Naive thymus-derived CD4-positive, alpha-beta T cell (primary cell): ENCODE data around the gene NELFB. TPM values are rescaled to one million over a fixed set of nuclear protein-coding genes. Genes with fewer than 3 reads are reported as not detected.
A peak's percentile ranks its signal among the peaks of the same experiment; 100 is the strongest.

Source experiments
- ATAC-seq: fragments of 150-1000 bp; cut with Tn5 transposase; 2 replicates; pipeline ENCODE4 v1.10.0; 2021; ENCODE audit warnings: mild to moderate bottlenecking, moderate library complexity
- CTCF ChIA-PET: fragments of 350-600 bp; sonication (Branson Sonifier 250); formaldehyde crosslinking; loops from one replicate; lab custom pipeline; 2021; ENCODE audit warnings: antibody characterized with exemption; lab: Charles Lee
- POLR2A ChIA-PET: fragments of 350-600 bp; sonication (Branson Sonifier 250); formaldehyde crosslinking; loops from one replicate; lab custom pipeline; 2021; ENCODE audit warnings: antibody characterized with exemption, inconsistent platforms; lab: Charles Lee
- DNase-seq, 9 donors: peaks; one replicate each; pipeline versions ENCODE4 v3.0.0 to v3.0.0-alpha.2; 2020 to 2022; ENCODE audit warnings: mixed read lengths in 1 of 9
- H3K27ac ChIP-seq: one replicate; pipeline ENCODE4 v1.7.0; 2013; ENCODE audit warnings: mild to moderate bottlenecking, low read depth, low read length, moderate library complexity
- H3K27me3 ChIP-seq, 2 donors: one replicate each; pipeline ENCODE4 v1.7.0; 2013; ENCODE audit warnings: low read length in 2 of 2, mild to moderate bottlenecking in 2 of 2, moderate library complexity in 2 of 2; ENCODE audit not compliant: control insufficient read depth in 2 of 2, insufficient read depth in 2 of 2
- H3K36me3 ChIP-seq, 3 experiments: 1 replicate in 2 of 3; 2 replicates in 1 of 3; pipeline ENCODE4 v1.7.0; 2013; ENCODE audit warnings: low read length in 3 of 3, mild to moderate bottlenecking in 3 of 3, moderate library complexity in 1 of 3; ENCODE audit not compliant: insufficient read depth in 3 of 3, control insufficient read depth in 2 of 3
- H3K4me1 ChIP-seq, 2 donors: one replicate each; pipeline ENCODE4 v1.7.0; 2013; ENCODE audit warnings: low read length in 2 of 2, mild to moderate bottlenecking in 2 of 2, moderate library complexity in 1 of 2; ENCODE audit not compliant: control insufficient read depth in 2 of 2, insufficient read depth in 2 of 2
- H3K4me3 ChIP-seq: 2 replicates; pipeline ENCODE4 v1.7.0; 2013; ENCODE audit warnings: mild to moderate bottlenecking, low read length
- H3K9me3 ChIP-seq, 3 experiments: 1 replicate in 2 of 3; 2 replicates in 1 of 3; pipeline ENCODE4 v1.7.0; 2013; ENCODE audit warnings: low read length in 3 of 3; ENCODE audit not compliant: control insufficient read depth in 2 of 3
- H3K27ac Mint-ChIP-seq, 9 donors: one replicate each; pipeline ENCODE4 v1.8.0; 2020 to 2022; ENCODE audit warnings: mixed read lengths in 9 of 9, mild to moderate bottlenecking in 8 of 9, moderate library complexity in 5 of 9, inconsistent platforms in 2 of 9
- H3K27me3 Mint-ChIP-seq, 5 donors: one replicate each; pipeline ENCODE4 v1.8.0; 2021 to 2022; ENCODE audit warnings: mixed read lengths in 5 of 5, mild to moderate bottlenecking in 1 of 5
- H3K36me3 Mint-ChIP-seq, 5 donors: one replicate each; pipeline ENCODE4 v1.8.0; 2020 to 2022; ENCODE audit warnings: mixed read lengths in 5 of 5, mild to moderate bottlenecking in 3 of 5, inconsistent platforms in 1 of 5
- H3K4me1 Mint-ChIP-seq, 7 donors: one replicate each; pipeline ENCODE4 v1.8.0; 2020 to 2022; ENCODE audit warnings: mixed read lengths in 7 of 7, mild to moderate bottlenecking in 3 of 7, inconsistent platforms in 1 of 7
- H3K4me3 Mint-ChIP-seq, 10 donors: one replicate each; pipeline ENCODE4 v1.8.0; 2020 to 2022; ENCODE audit warnings: mild to moderate bottlenecking in 10 of 10, mixed read lengths in 10 of 10, moderate library complexity in 6 of 10, inconsistent platforms in 2 of 10
- H3K9me3 Mint-ChIP-seq, 11 donors: one replicate each; pipeline ENCODE4 v1.8.0; 2020 to 2022; ENCODE audit warnings: mixed read lengths in 11 of 11, mild to moderate bottlenecking in 4 of 11, inconsistent platforms in 1 of 11, moderate library complexity in 1 of 11
- intact Hi-C, 2 donors: fragments of 100-400 bp; cut with micrococcal nuclease; formaldehyde crosslinking; loops; one replicate each; pipeline ENCODE4 v1.15.1; 2023
- polyA plus RNA-seq, 2 donors: library from polyadenylated mRNA; unstranded; fragments of 300-500 nt; fragmentation: Illumina TruSeq; gene quantifications; one replicate each; pipeline ENCODE4 v1.2.3, GENCODE V29; 2021
- total RNA-seq, 6 experiments: library from RNA in 5 of 6; stranded (reverse) in 5 of 6; gene quantifications; 1 replicate in 5 of 6; 2 replicates in 1 of 6; pipeline ENCODE4 v1.2.3 and lab custom pipeline; 2021 to 2026

NELFB gene
- total and polyA plus RNA-seq, 7 experiments from 2014 or later, result 22.9 to 64.2 (median 38.9) TPM

- H3K27ac ChIP-seq, result no peak overlapping the region
- Mint-ChIP-seq H3K4me3 (peak overlapping the region in 4 of 10 donors; percentile 5 to 88 (median 22)), H3K27ac (peak overlapping the region in 2 of 9 donors; percentile 14 to 49), H3K36me3 (peaks cover 0 to 14% (median 4%) of the 10 kb centered on the region in 5 donors), H3K4me1 (peaks cover 10 to 32% (median 18%) of the 10 kb centered on the region in 7 donors), H3K27me3 (peaks cover 0 to 4% (median 0%) of the 10 kb centered on the region in 5 donors), H3K9me3 (peaks cover 0 to 9% (median 0%) of the 10 kb centered on the region in 11 donors)
- intact Hi-C loops, result loop anchor here in 1 of 2 donors (5.0 kb wide), 1 partner anchor 832 kb away; the partner anchor contains the start of genes ENTR1 and PMPCA
- H3K4me1 ChIP-seq, result peaks cover 11 to 14% of the 10 kb centered on the region in 2 donors
- H3K4me3 ChIP-seq, result no peak overlapping the region
- ChIA-PET POLR2A (interaction anchor here (0.9 to 10.7 kb wide), 3 partner anchors 9 to 157 kb away, joined by 4 to 168 read pairs (median 30); partner anchors contain the start of genes MAN1B1, NELFB and STPG3), CTCF (no interaction called here)
- no peaks in the 10 kb centered on the region for H3K9me3 ChIP-seq
- DNase-seq (no peak), ATAC-seq (no peak)
- H3K36me3 ChIP-seq, result peaks cover 0 to 19% (median 9%) of the 10 kb centered on the region in 3 experiments
- H3K27me3 ChIP-seq, result no peaks in the 10 kb centered on the region
Measured at GRCh38 chr9:137243626-137244485, 11.3 kb upstream of the NELFB start.

DNA sequence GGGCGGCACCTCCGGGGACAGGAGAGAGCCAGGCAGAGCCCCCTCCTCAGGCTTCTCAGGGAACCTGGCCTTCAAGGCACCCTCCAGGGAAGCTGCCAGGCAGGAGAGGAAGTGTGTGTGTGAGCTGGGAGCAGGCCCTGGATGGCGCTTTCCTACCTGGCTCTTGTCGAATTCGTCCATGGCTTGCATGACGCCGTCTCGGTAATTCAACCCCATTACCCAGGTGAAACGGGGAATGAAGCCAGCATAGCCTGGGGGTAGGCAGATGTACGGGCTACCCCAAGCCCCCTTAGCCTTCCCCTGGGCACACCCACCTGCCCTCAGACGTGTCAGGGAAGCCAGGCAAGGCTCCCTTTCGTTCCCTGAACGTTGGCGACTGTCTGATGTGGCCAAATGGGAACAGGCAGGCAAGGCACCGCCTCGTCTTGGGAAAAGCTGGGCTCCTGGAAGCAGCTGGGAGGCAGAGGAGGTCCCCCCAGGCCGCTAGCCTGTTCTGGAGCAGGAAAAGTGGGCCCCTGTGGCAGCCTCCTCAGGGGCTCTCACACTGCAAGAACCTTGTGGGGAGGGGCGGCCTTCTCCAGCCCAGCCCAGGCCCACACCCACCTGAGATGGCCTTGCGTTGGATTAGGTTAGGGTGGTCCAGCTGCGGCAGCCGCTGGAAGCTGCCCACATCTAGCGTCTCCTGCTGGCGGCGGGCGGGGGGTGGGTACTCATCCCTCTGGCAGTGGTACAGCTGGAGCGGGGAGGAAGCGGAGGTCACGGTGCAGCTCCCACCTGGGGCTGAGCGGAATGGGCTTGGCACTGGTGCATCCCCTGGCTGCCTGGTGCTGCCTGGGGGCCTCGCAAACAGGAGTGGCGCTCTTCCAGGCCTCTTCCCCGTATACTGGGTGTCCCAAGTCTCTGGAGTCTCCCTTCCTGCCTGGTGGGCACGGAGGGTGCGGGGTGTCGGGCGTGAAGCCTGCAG is 10.4 kb upstream of the NELFB start:
- intact Hi-C loops, result loop anchor here in 1 of 2 donors (5.0 kb wide), 1 partner anchor 832 kb away; the partner anchor contains the start of genes ENTR1 and PMPCA
- peak overlapping the region in 2 of 9 donors; percentile 43 to 49 for H3K27ac Mint-ChIP-seq
- Histone ChIP-seq H3K4me3 (no peak overlapping the region), H3K9me3 (no peaks in the 10 kb centered on the region), H3K27ac (no peak overlapping the region), H3K36me3 (peaks cover 0 to 19% (median 9%) of the 10 kb centered on the region in 3 experiments), H3K4me1 (peaks cover 9 to 11% of the 10 kb centered on the region in 2 donors), H3K27me3 (no peaks in the 10 kb centered on the region)
- peaks cover 0 to 4% (median 0%) of the 10 kb centered on the region in 5 donors for H3K27me3 Mint-ChIP-seq
- ChIA-PET POLR2A (interaction anchor here (0.6 to 10.7 kb wide), 2 partner anchors 8 to 392 kb away, joined by 4 to 168 read pairs; partner anchors contain the start of genes NELFB and STPG3), CTCF (no interaction called here)
- peaks cover 7 to 25% (median 12%) of the 10 kb centered on the region in 7 donors for H3K4me1 Mint-ChIP-seq
- peak in 1 of 9 donors; percentile 38 for DNase-seq
- no peak for ATAC-seq
- H3K4me3 Mint-ChIP-seq, result no peak overlapping the region
- H3K9me3 Mint-ChIP-seq, result peaks cover 0 to 9% (median 0%) of the 10 kb centered on the region in 11 donors
- peaks cover 0 to 14% (median 4%) of the 10 kb centered on the region in 5 donors for H3K36me3 Mint-ChIP-seq

DNA sequence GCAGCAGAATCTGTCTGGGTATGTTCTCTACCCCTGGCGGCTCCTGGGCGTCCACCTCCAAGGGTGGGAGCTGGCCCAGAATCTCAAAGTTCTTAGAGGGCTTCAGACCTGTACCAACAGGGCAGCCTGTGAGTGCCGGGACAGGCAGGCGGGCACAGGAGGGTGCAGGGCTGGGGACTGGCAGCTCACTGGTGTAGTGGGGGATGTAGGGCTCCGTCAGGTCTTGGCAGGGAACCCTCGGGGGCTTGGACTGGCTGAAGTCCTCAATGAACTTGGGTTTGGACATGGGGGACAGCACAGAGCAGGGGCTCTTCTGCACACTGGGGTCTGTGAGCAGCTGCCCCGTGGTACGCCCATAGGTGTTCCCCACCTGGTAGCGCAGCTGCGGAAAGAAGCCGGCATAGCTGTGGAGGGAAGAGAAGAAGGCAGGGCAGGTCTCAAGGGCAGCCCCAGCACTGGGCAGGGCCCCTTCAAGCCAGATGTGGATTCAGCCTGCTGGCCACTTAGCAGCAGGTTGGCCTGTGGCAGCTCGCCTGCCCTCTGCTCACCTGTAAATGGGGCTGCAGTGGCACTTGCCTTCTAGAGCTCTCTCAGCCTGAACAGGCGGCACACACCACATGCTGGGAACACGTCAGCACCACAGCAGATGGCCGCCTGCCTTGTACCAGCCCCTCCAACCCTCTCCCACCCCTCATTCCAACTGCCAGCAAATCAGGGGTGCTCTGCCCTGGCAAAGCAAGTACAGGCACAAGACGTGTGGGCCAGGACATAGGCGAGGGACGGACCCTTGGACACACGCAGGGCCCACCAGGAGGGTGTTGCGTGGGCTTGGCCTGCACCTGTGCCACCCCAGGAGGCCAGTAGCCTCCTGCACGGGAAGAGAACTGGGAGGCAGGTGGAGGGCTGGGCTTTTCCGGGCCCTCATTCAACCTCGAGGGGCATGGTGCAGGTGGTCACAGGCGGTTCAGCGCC is 9.4 kb upstream of the NELFB start:
- Mint-ChIP-seq H3K4me1 (peaks cover 7 to 24% (median 12%) of the 10 kb centered on the region in 7 donors), H3K9me3 (peaks cover 0 to 9% (median 0%) of the 10 kb centered on the region in 11 donors), H3K27me3 (peaks cover 0 to 4% (median 0%) of the 10 kb centered on the region in 5 donors), H3K27ac (peak overlapping the region in 1 of 9 donors; percentile 43), H3K4me3 (no peak overlapping the region), H3K36me3 (peaks cover 0 to 14% (median 4%) of the 10 kb centered on the region in 5 donors)
- ChIA-PET CTCF (no interaction called here), POLR2A (interaction anchor here (0.6 to 10.7 kb wide), 2 partner anchors 7 to 391 kb away, joined by 4 to 168 read pairs; partner anchors contain the start of genes NELFB and STPG3)
- intact Hi-C loops, result no loop called here
- Histone ChIP-seq H3K4me3 (no peak overlapping the region), H3K27ac (no peak overlapping the region), H3K4me1 (peaks cover 9 to 11% of the 10 kb centered on the region in 2 donors), H3K27me3 (no peaks in the 10 kb centered on the region), H3K9me3 (no peaks in the 10 kb centered on the region), H3K36me3 (peaks cover 0 to 19% (median 9%) of the 10 kb centered on the region in 3 experiments)
- ATAC-seq, result no peak
- no peak for DNase-seq

DNA sequence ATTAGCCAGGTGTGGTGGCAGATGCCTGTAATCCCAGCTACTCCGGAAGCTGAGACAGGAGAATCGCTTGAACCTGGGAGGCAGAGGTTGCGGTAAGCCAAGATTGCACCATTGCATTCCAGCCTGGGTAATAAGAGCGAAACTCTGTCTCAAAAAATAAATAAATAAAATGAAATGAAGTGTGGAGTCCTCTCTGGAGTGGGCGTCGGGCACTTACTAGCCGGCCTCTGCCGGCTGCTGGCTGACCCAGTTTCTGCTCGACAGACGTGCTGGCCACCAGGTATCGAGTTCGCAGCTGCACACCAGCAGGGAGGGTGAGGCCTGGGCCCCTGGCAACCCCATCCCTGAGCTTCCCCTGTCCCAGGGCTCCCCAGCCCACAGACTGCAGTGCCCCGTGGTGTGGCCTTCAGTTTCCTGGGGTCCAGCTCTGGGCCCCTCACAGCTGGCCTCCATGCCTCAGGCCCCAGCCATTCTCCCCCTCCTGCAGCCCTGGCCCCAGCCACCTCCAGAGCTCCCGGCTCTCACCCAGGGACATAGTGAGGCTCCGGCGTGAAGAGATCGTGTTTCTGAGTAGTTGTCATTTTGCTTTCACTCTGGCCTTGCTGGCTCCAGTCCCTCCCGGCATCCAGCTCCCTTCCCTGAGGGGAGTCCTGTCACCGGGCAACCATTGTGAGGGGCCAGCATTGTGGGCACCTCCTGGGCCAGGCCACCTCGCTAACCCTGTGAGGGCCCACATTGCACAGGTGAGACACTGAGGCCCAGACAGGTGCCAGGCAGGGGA is 7.8 kb upstream of the NELFB start:
- peaks cover 5 to 6% of the 10 kb centered on the region in 2 donors for H3K4me1 ChIP-seq
- Mint-ChIP-seq H3K27me3 (no peaks in the 10 kb centered on the region), H3K4me1 (peaks cover 6 to 16% (median 7%) of the 10 kb centered on the region in 7 donors), H3K27ac (no peak overlapping the region), H3K9me3 (peaks cover 0 to 4% (median 0%) of the 10 kb centered on the region in 11 donors), H3K4me3 (no peak overlapping the region), H3K36me3 (peaks cover 0 to 10% (median 0%) of the 10 kb centered on the region in 5 donors)
- H3K27me3 ChIP-seq, result no peaks in the 10 kb centered on the region
- H3K4me3 ChIP-seq, result no peak overlapping the region
- ATAC-seq (no peak), DNase-seq (no peak)
- H3K9me3 ChIP-seq, result no peaks in the 10 kb centered on the region
- H3K36me3 ChIP-seq, result peaks cover 0 to 15% (median 7%) of the 10 kb centered on the region in 3 experiments
- no peak overlapping the region for H3K27ac ChIP-seq
- ChIA-PET POLR2A (interaction anchor here (0.7 kb wide), 1 partner anchor 56 kb away, joined by 3 read pairs; no protein-coding TSS in a partner anchor), CTCF (no interaction called here)
- intact Hi-C loops, result no loop called here

DNA sequence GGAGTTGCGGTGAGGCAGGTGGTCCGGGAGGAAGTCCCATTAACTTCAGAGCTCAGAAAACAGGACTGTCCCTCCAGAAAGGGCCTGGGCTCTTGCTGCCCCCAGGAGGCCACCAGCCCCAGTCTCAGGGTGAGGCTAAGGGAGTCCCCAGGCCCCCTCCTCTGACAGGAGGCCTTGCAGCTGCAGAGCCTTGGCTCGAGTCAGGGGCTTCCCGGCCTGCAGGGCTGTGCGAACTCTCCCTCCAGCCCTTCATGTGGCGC is 7.3 kb upstream of the NELFB start:
- Mint-ChIP-seq H3K27me3 (no peaks in the 10 kb centered on the region), H3K4me1 (peaks cover under 1 to 11% (median 5%) of the 10 kb centered on the region in 7 donors), H3K9me3 (peaks cover 0 to 1% (median 0%) of the 10 kb centered on the region in 11 donors), H3K27ac (peak overlapping the region in 1 of 9 donors; percentile 14), H3K36me3 (peaks cover 0 to 4% (median 0%) of the 10 kb centered on the region in 5 donors), H3K4me3 (no peak overlapping the region)
- intact Hi-C loops, result no loop called here
- Histone ChIP-seq H3K36me3 (peaks cover 0 to 10% (median 2%) of the 10 kb centered on the region in 3 experiments), H3K4me1 (peaks cover 0 to under 1% of the 10 kb centered on the region in 2 donors), H3K27me3 (no peaks in the 10 kb centered on the region), H3K4me3 (no peak overlapping the region), H3K9me3 (no peaks in the 10 kb centered on the region), H3K27ac (no peak overlapping the region)
- ChIA-PET POLR2A (no interaction called here), CTCF (no interaction called here)
- ATAC-seq (no peak), DNase-seq (no peak)
